K562 (cell line): ENCODE data around the gene TLNRD1. TPM values are rescaled to one million over a fixed set of nuclear protein-coding genes. Genes with fewer than 3 reads are reported as not detected.
"Not testable (repeated sequence)": the region's sequence is repeated elsewhere in the genome, so short reads cannot be mapped to it uniquely, and the experiment has no call there.

Source experiments
- ATAC-seq: fragments of 200-7000 bp; cut with Tn5 transposase; 3 replicates; pipeline ENCODE4 v1.9.1; 2020; ENCODE audit warnings: moderate library complexity
- BruUV-seq: library from RNA; stranded (reverse); fragments of 400-500 nt; replicated peaks from 2 replicates; lab custom pipeline; 2021; lab: Mats Ljungman, UMichigan
- CTCF ChIA-PET: fragments of 300-600 bp; formaldehyde crosslinking; extraction: SDS; loops from one replicate; lab custom pipeline; 2021; ENCODE audit warnings: low intra/inter-chr PET ratio; lab: Yijun Ruan, JAX
- POLR2A ChIA-PET: fragments of 300-600, 350-650 bp; sonication (Branson Sonifier 250); formaldehyde crosslinking; extraction: SDS; loops from one replicate; lab custom pipeline; 2021; ENCODE audit warnings: antibody characterized with exemption, inconsistent platforms; lab: Yijun Ruan, JAX
- DNase-seq, 4 experiments: peaks; one replicate each; pipeline versions ENCODE4 v3.0.0 to v3.0.0-alpha.2; 2011 to 2018; ENCODE audit warnings: low spot score in 3 of 4, mixed read lengths in 3 of 4; ENCODE audit errors: extremely low read depth in 1 of 4
- FAIRE-seq: peaks from 2 replicates; lab custom pipeline; 2011; peaks lifted over from hg19 to GRCh38; lab: Jason Lieb, UNC
- H2AFZ ChIP-seq: 2 replicates; pipeline ENCODE4 v1.6.0; 2011; ENCODE audit warnings: low read depth, low read length, control low read depth, inconsistent platforms
- H3K27ac ChIP-seq: fragments of 200-600 bp; 3 replicates; pipeline ENCODE4 v1.8.0; 2011; ENCODE audit warnings: low read depth, mild to moderate bottlenecking, control low read depth, inconsistent platforms, low read length, moderate library complexity, mixed read lengths; ENCODE audit errors: extremely low read depth
- H3K27me3 ChIP-seq, 2 experiments: fragments of 300-600 bp in 1 of 2; 2 replicates in 1 of 2; 3 replicates in 1 of 2; pipeline versions ENCODE4 v1.6.0 to v1.8.0; 2011; ENCODE audit warnings: inconsistent platforms in 2 of 2, low read length in 2 of 2, mild to moderate bottlenecking in 1 of 2, mixed read lengths in 1 of 2, moderate library complexity in 1 of 2; ENCODE audit not compliant: control insufficient read depth in 2 of 2, insufficient read depth in 2 of 2
- H3K36me3 ChIP-seq: fragments of 300-600 bp; 3 replicates; pipeline ENCODE4 v1.8.0; 2011; ENCODE audit warnings: mild to moderate bottlenecking, low read length, inconsistent platforms; ENCODE audit not compliant: control insufficient read depth, insufficient read depth
- H3K4me1 ChIP-seq, 2 experiments: fragments of 200-600 bp in 1 of 2; replicated peaks in 1 of 2; 2 replicates in 1 of 2; 3 replicates in 1 of 2; pipeline versions ENCODE4 v1.5.1 to v1.8.0; 2011; ENCODE audit warnings: inconsistent platforms in 2 of 2, low read length in 2 of 2, mild to moderate bottlenecking in 1 of 2, mixed read lengths in 1 of 2, moderate library complexity in 1 of 2; ENCODE audit not compliant: control insufficient read depth in 2 of 2, insufficient read depth in 2 of 2
- H3K4me2 ChIP-seq: 2 replicates; pipeline ENCODE4 v1.6.1; 2011; ENCODE audit warnings: low read length, control low read depth, inconsistent platforms, mixed read lengths; ENCODE audit not compliant: insufficient read depth
- H3K4me3 ChIP-seq: fragments of 200-600 bp; sonication (generic), shearing (Covaris generic); 2 replicates; pipeline ENCODE4 v1.5.1; 2016; ENCODE audit warnings: control low read depth, inconsistent platforms
- H3K79me2 ChIP-seq: fragments of 200-600 bp; 3 replicates; pipeline ENCODE4 v1.8.0; 2011; ENCODE audit warnings: low read length, inconsistent platforms; ENCODE audit not compliant: control insufficient read depth, insufficient read depth
- H3K9ac ChIP-seq, 2 experiments: 2 replicates each; pipeline versions ENCODE4 v1.6.0 to v1.6.1; 2011; ENCODE audit warnings: low read depth in 2 of 2, low read length in 2 of 2, control low read depth in 1 of 2, inconsistent platforms in 1 of 2, mild to moderate bottlenecking in 1 of 2, mixed read lengths in 1 of 2; ENCODE audit not compliant: insufficient read depth in 1 of 2
- H3K9me1 ChIP-seq: one replicate; pipeline ENCODE4 v1.6.0; 2011; ENCODE audit warnings: inconsistent platforms, mild to moderate bottlenecking, low read length, moderate library complexity; ENCODE audit not compliant: control insufficient read depth, insufficient read depth
- H3K9me3 ChIP-seq: replicated peaks from 2 replicates; pipeline ENCODE4 v1.5.1; 2011; ENCODE audit warnings: low read depth, low read length, inconsistent platforms; ENCODE audit not compliant: control insufficient read depth, insufficient read depth
- H4K20me1 ChIP-seq: replicated peaks from 2 replicates; pipeline ENCODE4 v1.6.1; 2011; ENCODE audit warnings: low read length, inconsistent platforms, mixed read lengths; ENCODE audit not compliant: control insufficient read depth, insufficient read depth
- ARID1B ChIP-seq: fragments of 450-650 bp; IDR thresholded peaks from 2 replicates; pipeline ENCODE4 v1.6.1; 2016; ENCODE audit warnings: antibody characterized with exemption, mild to moderate bottlenecking, inconsistent platforms
- ATF3 ChIP-seq, 2 experiments: fragments of 450-650 bp in 1 of 2; sonication (generic) in 1 of 2; formaldehyde crosslinking in 1 of 2; IDR thresholded peaks in 1 of 2; conservative IDR thresholded peaks in 1 of 2; 2 replicates each; pipeline versions ENCODE4 v1.6.1 to v1.8.1; 2016 to 2023; ENCODE audit warnings: mild to moderate bottlenecking in 2 of 2, moderate library complexity in 2 of 2, inconsistent platforms in 1 of 2, missing genetic modification reagents in 1 of 2
- CEBPB ChIP-seq: fragments of 450-650 bp; IDR thresholded peaks from 2 replicates; pipeline ENCODE4 v1.6.1; 2016; ENCODE audit warnings: missing genetic modification characterization, missing compliant biosample characterization
- CEBPG ChIP-seq, 3 experiments: fragments of 200-800 bp in 1 of 3; sonication (Bioruptor generic) in 1 of 3; sonication (generic) in 1 of 3; formaldehyde crosslinking in 1 of 3; IDR thresholded peaks in 2 of 3; conservative IDR thresholded peaks in 1 of 3; 2 replicates each; pipeline versions ENCODE4 v1.6.1 to v1.8.0; 2016 to 2022; ENCODE audit warnings: missing compliant biosample characterization in 2 of 3, missing genetic modification characterization in 2 of 3, mild to moderate bottlenecking in 1 of 3, missing genetic modification reagents in 1 of 3
- CTBP1 ChIP-seq: fragments of 450-650 bp; IDR thresholded peaks from 2 replicates; pipeline ENCODE4 v1.6.1; 2016; ENCODE audit warnings: borderline replicate concordance
- FOS ChIP-seq: IDR thresholded peaks from 3 replicates; pipeline ENCODE4 v1.6.1; 2011; ENCODE audit not compliant: insufficient read length; ENCODE audit errors: extremely low read depth
- FOSL1 ChIP-seq: fragments of 200-800 bp; sonication (Bioruptor generic); conservative IDR thresholded peaks from 2 replicates; pipeline ENCODE4 v1.6.1; 2016; ENCODE audit warnings: missing genetic modification characterization, missing compliant biosample characterization
- JUN ChIP-seq, 2 experiments: sonication (generic) in 1 of 2; formaldehyde crosslinking in 1 of 2; IDR thresholded peaks; 2 replicates each; pipeline versions ENCODE4 v1.6.1 to v1.8.0; 2012 to 2022; ENCODE audit warnings: borderline replicate concordance in 2 of 2, mild to moderate bottlenecking in 2 of 2, improper control_type of control experiment in 1 of 2, low read depth in 1 of 2, low read length in 1 of 2, missing genetic modification reagents in 1 of 2
- JUND ChIP-seq, 2 experiments: IDR thresholded peaks; 2 replicates in 1 of 2; 3 replicates in 1 of 2; pipeline ENCODE4 v1.6.1; 2011; ENCODE audit warnings: borderline replicate concordance in 2 of 2, low read depth in 2 of 2, low read length in 2 of 2, improper control_type of control experiment in 1 of 2, missing biosample characterization in 1 of 2, missing genetic modification characterization in 1 of 2, missing genetic modification reagents in 1 of 2
- RFX1 ChIP-seq: fragments of 450-650 bp; IDR thresholded peaks from 2 replicates; pipeline ENCODE4 v1.6.1; 2016; ENCODE audit warnings: mild to moderate bottlenecking, moderate library complexity
- SMARCA4 ChIP-seq: fragments of 450-650 bp; IDR thresholded peaks from 2 replicates; pipeline ENCODE4 v1.6.1; 2016
- SMARCE1 ChIP-seq: fragments of 450-650 bp; IDR thresholded peaks from 2 replicates; pipeline ENCODE4 v1.7.1; 2016; ENCODE audit warnings: mild to moderate bottlenecking
- ZEB2 ChIP-seq: fragments of 450-650 bp; IDR thresholded peaks from 2 replicates; pipeline ENCODE4 v1.6.1; 2016
- WGBS: fragments of 100-300 bp; shearing (Covaris generic); methylation state at CpG from one replicate; pipeline ENCODE4 v1.1.6; 2016; ENCODE audit warnings: low coverage, mixed read lengths; ENCODE audit not compliant: insufficient coverage; ENCODE audit errors: missing lambda C conversion rate; 5-methylcytosine and 5-hydroxymethylcytosine counted together
- in situ Hi-C: fragments of 300-500 bp; cut with MboI; formaldehyde crosslinking; loops from 4 replicates; pipeline ENCODE4 v1.15.0; 2018; ENCODE audit warnings: inconsistent platforms, mixed read lengths
- intact Hi-C: fragments of 100-400 bp; cut with micrococcal nuclease; formaldehyde crosslinking; loops from 2 replicates; pipeline ENCODE4 v1.14.2; 2022
- polyA plus RNA-seq, 8 experiments: library from polyadenylated mRNA; depleted of rRNA in 4 of 8; stranded (reverse) in 5 of 8; unstranded in 3 of 8; fragments of >200 nt; fragmentation: Nextera tagmentation in 2 of 8; fragmentation: Illumina TruSeq in 1 of 8; extraction: Ambion mirVana in 2 of 8; extraction: Trizol in 1 of 8; gene quantifications; 2 replicates each; pipeline versions ENCODE4 v1.2.1 to v1.2.3, GENCODE V29; 2011 to 2014; ENCODE audit warnings: inconsistent platforms in 1 of 8, missing spikeins in 1 of 8
- total RNA-seq, 7 experiments: library from RNA; depleted of rRNA in 6 of 7; stranded (reverse); fragments of >200 nt in 6 of 7; fragmentation: Illumina TruSeq in 2 of 7; extraction: Trizol in 2 of 7; gene quantifications; 2 replicates each; pipeline versions ENCODE4 v1.2.1 to v1.2.3, GENCODE V29; 2011 to 2021; ENCODE audit warnings: low replicate concordance in 1 of 7
- TF ChIP-seq, protein P1 (sequence below): sonication (generic); formaldehyde crosslinking; IDR thresholded peaks from 2 replicates; pipeline ENCODE4 v1.9.0; 2022; ENCODE audit warnings: mild to moderate bottlenecking, missing genetic modification reagents

The TLNRD1 gene
- total and polyA plus RNA-seq, 9 of the 15 experiments (the other 6 are each of a cell fraction or from before 2014, with no cell fraction given), result 1.1 to 33.1 (median 5.7) TPM

- H3K79me2 ChIP-seq; BruUV-seq; H2AFZ ChIP-seq; H4K20me1 ChIP-seq; H3K9ac ChIP-seq; H3K9me3 ChIP-seq; CTCF ChIA-PET; H3K27me3 ChIP-seq; in situ Hi-C loops; H3K27ac ChIP-seq; intact Hi-C loops; H3K4me2 ChIP-seq; H3K9me1 ChIP-seq; H3K36me3 ChIP-seq; H3K4me3 ChIP-seq; TF ChIP-seq ATF3 (CRISPR knock-in tag; conservative IDR thresholded peaks at IDR 0.05); JUN (CRISPR knock-in tag; IDR thresholded peaks at IDR 0.05; ENCODE audit: borderline replicate concordance): not testable (repeated sequence)
- FAIRE-seq (peak; percentile 49), ATAC-seq (peak; percentile 34; the same call in 2 of the 3 replicates), DNase-seq (peak in 1 of 4 experiments; percentile 54)
- 71% methylated on average over 19 of the region's 19 CpGs for WGBS
- peaks cover 4 to 17% of the 10 kb centered on the region in 2 experiments; a peak in 3 of 5 replicates for H3K4me1 ChIP-seq
- POLR2A ChIA-PET, result interaction anchor here (0.7 kb wide), 1 partner anchor 243 kb away, joined by 3 read pairs; no protein-coding TSS in a partner anchor
- TF ChIP-seq CEBPB (tag) (peak; percentile 71), FOSL1 (tag) (peak; percentile 98), SMARCE1 (peak; percentile 82), SMARCA4 (peak; percentile 73; the same call in 1 of the 2 replicates), CEBPG (CRISPR knock-in tag; IDR thresholded peaks at IDR 0.05) (peak; percentile 70; the same call in 1 of the 2 replicates), CEBPG (tag; conservative IDR thresholded peaks at IDR 0.05 in 1 of 2, IDR thresholded peaks at IDR 0.05 in 1 of 2) (peak; percentile 8 to 84; a peak in 2 of 4 replicates), FOS (peak; percentile 20), JUND (IDR thresholded peaks at IDR 0.05; ENCODE audit: borderline replicate concordance, low read depth, low read length) (peak; percentile 87), JUND (tag; IDR thresholded peaks at IDR 0.05; ENCODE audit: borderline replicate concordance, low read depth, low read length) (peak; percentile 68; the same call in 1 of the 3 replicates), ARID1B (peak; percentile 73), RFX1 (peak; percentile 32), CTBP1 (0 out of 2 replicates have a peak, but pooled peaks have one; percentile 33), ZEB2 (peak; percentile 65; the same call in 1 of the 2 replicates), ATF3 (IDR thresholded peaks at IDR 0.05) (peak; percentile 95), JUN (IDR thresholded peaks at IDR 0.05; ENCODE audit: borderline replicate concordance, low read depth, low read length) (peak; percentile 87)
- TF ChIP-seq, protein P1, sequence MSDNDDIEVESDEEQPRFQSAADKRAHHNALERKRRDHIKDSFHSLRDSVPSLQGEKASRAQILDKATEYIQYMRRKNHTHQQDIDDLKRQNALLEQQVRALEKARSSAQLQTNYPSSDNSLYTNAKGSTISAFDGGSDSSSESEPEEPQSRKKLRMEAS (CRISPR knock-in tag), result 0 out of 2 replicates have a peak, but pooled peaks have one; percentile 15
Observed at GRCh38 chr15:80955571-80956452, 44.9 kb upstream of the TLNRD1 start.
